ENCODE results near the gene MRPS25.

GRCh38 chr3:15091575-15091974 is 26.5 kb upstream of the MRPS25 start:
- TF ChIP-seq, protein P1, sequence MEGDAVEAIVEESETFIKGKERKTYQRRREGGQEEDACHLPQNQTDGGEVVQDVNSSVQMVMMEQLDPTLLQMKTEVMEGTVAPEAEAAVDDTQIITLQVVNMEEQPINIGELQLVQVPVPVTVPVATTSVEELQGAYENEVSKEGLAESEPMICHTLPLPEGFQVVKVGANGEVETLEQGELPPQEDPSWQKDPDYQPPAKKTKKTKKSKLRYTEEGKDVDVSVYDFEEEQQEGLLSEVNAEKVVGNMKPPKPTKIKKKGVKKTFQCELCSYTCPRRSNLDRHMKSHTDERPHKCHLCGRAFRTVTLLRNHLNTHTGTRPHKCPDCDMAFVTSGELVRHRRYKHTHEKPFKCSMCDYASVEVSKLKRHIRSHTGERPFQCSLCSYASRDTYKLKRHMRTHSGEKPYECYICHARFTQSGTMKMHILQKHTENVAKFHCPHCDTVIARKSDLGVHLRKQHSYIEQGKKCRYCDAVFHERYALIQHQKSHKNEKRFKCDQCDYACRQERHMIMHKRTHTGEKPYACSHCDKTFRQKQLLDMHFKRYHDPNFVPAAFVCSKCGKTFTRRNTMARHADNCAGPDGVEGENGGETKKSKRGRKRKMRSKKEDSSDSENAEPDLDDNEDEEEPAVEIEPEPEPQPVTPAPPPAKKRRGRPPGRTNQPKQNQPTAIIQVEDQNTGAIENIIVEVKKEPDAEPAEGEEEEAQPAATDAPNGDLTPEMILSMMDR (conservative IDR thresholded peaks at IDR 0.05), result no peak
- TF ChIP-seq ZFX (IDR thresholded peaks at IDR 0.05), result no peak

All from C4-2B (cell line).